Measurements from ENCODE around the gene DNTT. TPM values are rescaled to one million over a fixed set of nuclear protein-coding genes. Genes with fewer than 3 reads are reported as not detected.

The DNTT gene
- total RNA-seq, 1 donor from 2014 or later, result not detected

- TF ChIP-seq CTCF (IDR thresholded peaks at IDR 0.05; ENCODE audit: partially characterized antibody, unreplicated experiment), result no peak
- H3K27ac Mint-ChIP-seq (ENCODE audit: unreplicated experiment), result no peak overlapping the region
- no peaks in the 10 kb centered on the region for H3K4me1 Mint-ChIP-seq (ENCODE audit: low read depth, unreplicated experiment)
Measured at GRCh38 chr10:96333101-96333500, 28.9 kb downstream of the DNTT start.

GRCh38 chr10:96334616-96335526, 30.6 kb downstream of the DNTT start:
- H3K9me3 Mint-ChIP-seq (ENCODE audit: unreplicated experiment), result no peaks in the 10 kb centered on the region
- DNase-seq, result no peak

More at GRCh38 chr10:96333101-96333500, 28.9 kb downstream of the DNTT start:
- no peak for DNase-seq
- no peaks in the 10 kb centered on the region for H3K27me3 Mint-ChIP-seq (ENCODE audit: unreplicated experiment)
- no peaks in the 10 kb centered on the region for H3K36me3 Mint-ChIP-seq (ENCODE audit: unreplicated experiment)
- H3K9me3 Mint-ChIP-seq (ENCODE audit: unreplicated experiment), result no peaks in the 10 kb centered on the region
- no peak overlapping the region for H3K4me3 Mint-ChIP-seq (ENCODE audit: unreplicated experiment)

GRCh38 chr10:96337106-96337505, 32.9 kb downstream of the DNTT start:
- Mint-ChIP-seq H3K4me1 (ENCODE audit: low read depth, unreplicated experiment) (no peaks in the 10 kb centered on the region), H3K27ac (ENCODE audit: unreplicated experiment) (no peak overlapping the region)

More at GRCh38 chr10:96334616-96335526, 30.6 kb downstream of the DNTT start:
- no peaks in the 10 kb centered on the region for H3K36me3 Mint-ChIP-seq (ENCODE audit: unreplicated experiment)
- H3K27me3 Mint-ChIP-seq (ENCODE audit: unreplicated experiment), result no peaks in the 10 kb centered on the region
- no peak overlapping the region for H3K27ac Mint-ChIP-seq (ENCODE audit: unreplicated experiment)
- H3K4me1 Mint-ChIP-seq (ENCODE audit: low read depth, unreplicated experiment), result no peaks in the 10 kb centered on the region
- TF ChIP-seq CTCF (IDR thresholded peaks at IDR 0.05; ENCODE audit: partially characterized antibody, unreplicated experiment), result peak; percentile 82
- H3K4me3 Mint-ChIP-seq (ENCODE audit: unreplicated experiment), result no peak overlapping the region

GRCh38 chr10:96338279-96338925, 34.2 kb downstream of the DNTT start:
- Mint-ChIP-seq H3K9me3 (ENCODE audit: unreplicated experiment) (no peaks in the 10 kb centered on the region), H3K4me1 (ENCODE audit: low read depth, unreplicated experiment) (no peaks in the 10 kb centered on the region), H3K4me3 (ENCODE audit: unreplicated experiment) (no peak overlapping the region), H3K27me3 (ENCODE audit: unreplicated experiment) (no peaks in the 10 kb centered on the region), H3K27ac (ENCODE audit: unreplicated experiment) (no peak overlapping the region), H3K36me3 (ENCODE audit: unreplicated experiment) (no peaks in the 10 kb centered on the region)
- no peak for DNase-seq
- TF ChIP-seq CTCF (IDR thresholded peaks at IDR 0.05; ENCODE audit: partially characterized antibody, unreplicated experiment), result no peak

More at GRCh38 chr10:96337106-96337505, 32.9 kb downstream of the DNTT start:
- H3K9me3 Mint-ChIP-seq (ENCODE audit: unreplicated experiment), result no peaks in the 10 kb centered on the region
- no peak overlapping the region for H3K4me3 Mint-ChIP-seq (ENCODE audit: unreplicated experiment)
- no peaks in the 10 kb centered on the region for H3K27me3 Mint-ChIP-seq (ENCODE audit: unreplicated experiment)
- no peaks in the 10 kb centered on the region for H3K36me3 Mint-ChIP-seq (ENCODE audit: unreplicated experiment)
- DNase-seq, result no peak
- TF ChIP-seq CTCF (IDR thresholded peaks at IDR 0.05; ENCODE audit: partially characterized antibody, unreplicated experiment), result no peak

- no peak for TF ChIP-seq CTCF (IDR thresholded peaks at IDR 0.05; ENCODE audit: partially characterized antibody, unreplicated experiment)
- no peaks in the 10 kb centered on the region for H3K36me3 Mint-ChIP-seq (ENCODE audit: unreplicated experiment)
- H3K4me1 Mint-ChIP-seq (ENCODE audit: low read depth, unreplicated experiment), result no peaks in the 10 kb centered on the region
- H3K9me3 Mint-ChIP-seq (ENCODE audit: unreplicated experiment), result no peaks in the 10 kb centered on the region
- H3K27ac Mint-ChIP-seq (ENCODE audit: unreplicated experiment), result no peak overlapping the region
- no peak for DNase-seq
- H3K27me3 Mint-ChIP-seq (ENCODE audit: unreplicated experiment), result no peaks in the 10 kb centered on the region
- no peak overlapping the region for H3K4me3 Mint-ChIP-seq (ENCODE audit: unreplicated experiment)
Measured at GRCh38 chr10:96339383-96339782, 35.1 kb downstream of the DNTT start.

All from glutamatergic neuron (in vitro differentiated cells).